Dedifferentiated amniotic fluid mesenchymal stem cell (primary cell): ENCODE measurements around the gene C1QTNF12.

ENCODE experiments used
- DNase-seq: peaks from one replicate; pipeline ENCODE4 v3.0.0-alpha.2; 2016; ENCODE audit errors: extremely low spot score

Gene C1QTNF12

GRCh38 chr1:1240822-1241587, 5.5 kb downstream of the C1QTNF12 start:
- no peak for DNase-seq

GRCh38 chr1:1240348-1240732, 6.2 kb downstream of the C1QTNF12 start:
- no peak for DNase-seq

DNA sequence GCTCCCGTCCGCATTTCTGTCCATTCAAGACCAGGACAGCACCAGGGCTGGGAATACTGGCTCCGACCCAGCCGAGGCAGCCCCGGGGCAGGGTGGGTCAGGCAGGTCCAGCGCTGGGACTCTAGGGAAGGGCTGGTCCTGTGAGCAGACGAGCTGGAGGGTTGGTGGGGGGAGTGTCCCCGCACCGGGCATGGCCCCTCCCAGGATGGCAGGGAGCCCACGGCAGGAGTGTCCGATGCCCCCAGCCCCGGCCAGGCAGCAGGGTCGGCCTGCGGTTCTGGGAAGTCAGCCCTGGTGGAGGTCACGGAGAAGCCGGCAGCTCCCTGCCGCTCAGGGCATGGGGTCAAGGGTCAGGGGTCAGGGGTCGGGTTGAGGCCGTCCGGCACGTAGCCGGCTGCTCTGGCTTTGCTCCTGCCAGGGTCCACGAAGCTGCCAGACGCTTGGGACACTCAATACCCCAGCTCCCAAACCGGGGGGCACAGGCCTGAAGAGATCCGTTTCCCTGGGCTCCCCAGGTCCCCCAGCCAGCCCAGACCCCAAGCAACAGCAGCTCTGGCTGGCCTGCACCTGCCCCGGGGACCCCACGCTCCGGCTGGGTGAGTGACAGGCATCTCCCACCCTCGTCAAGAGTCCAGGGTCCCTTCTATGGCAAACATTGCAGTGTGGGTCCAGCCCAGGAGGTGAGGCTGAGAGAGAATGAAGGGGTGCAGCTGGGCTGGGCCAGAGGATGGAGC, 6.7 kb downstream of the C1QTNF12 start:
- DNase-seq = no peak

DNA sequence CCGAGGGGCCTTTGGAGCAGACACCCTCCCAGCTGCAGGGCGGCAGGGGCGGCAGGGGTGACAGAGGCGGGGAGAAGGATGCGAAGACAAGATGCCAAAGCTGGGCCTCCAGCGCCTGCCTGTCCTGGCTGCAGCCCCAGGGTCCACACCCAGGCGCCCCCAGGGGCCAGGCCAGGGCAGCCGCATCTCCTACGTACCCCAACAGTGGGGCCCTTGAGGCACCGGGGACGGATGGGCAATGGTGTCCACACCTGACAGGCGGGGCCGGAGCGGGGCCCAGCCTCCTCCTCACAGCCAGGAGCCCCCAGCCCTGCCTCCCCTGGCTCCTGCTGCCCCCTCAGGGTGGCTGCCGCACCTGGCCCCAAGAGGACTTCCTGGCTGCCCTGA, 7.3 kb downstream of the C1QTNF12 start:
- DNase-seq = no peak

DNA sequence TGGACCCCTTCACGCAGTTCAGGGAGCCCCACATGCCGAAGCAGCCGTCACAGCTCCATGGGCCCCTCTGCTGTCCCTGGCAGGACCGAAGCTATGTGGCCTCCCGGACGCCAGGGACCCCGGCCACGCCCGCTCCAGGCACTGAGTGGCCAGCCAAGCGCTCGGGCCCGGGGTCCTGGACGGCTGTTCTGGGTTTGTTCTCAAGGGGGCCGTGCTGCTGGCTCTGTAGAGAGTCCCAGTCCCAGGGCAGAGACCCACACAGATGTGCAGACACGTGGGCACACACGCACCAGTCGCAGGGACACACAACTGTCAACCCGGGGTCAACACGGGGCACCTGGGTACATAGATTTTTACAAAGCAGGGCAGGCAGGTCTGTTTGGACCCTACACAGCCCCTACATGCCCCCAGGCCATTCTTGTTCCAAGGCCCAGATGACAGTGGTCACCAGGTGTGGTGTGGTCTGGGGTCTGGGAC, 7.8 kb downstream of the C1QTNF12 start:
- DNase-seq = no peak

GRCh38 chr1:1237874-1238701, 8.4 kb downstream of the C1QTNF12 start:
- no peak for DNase-seq

DNA sequence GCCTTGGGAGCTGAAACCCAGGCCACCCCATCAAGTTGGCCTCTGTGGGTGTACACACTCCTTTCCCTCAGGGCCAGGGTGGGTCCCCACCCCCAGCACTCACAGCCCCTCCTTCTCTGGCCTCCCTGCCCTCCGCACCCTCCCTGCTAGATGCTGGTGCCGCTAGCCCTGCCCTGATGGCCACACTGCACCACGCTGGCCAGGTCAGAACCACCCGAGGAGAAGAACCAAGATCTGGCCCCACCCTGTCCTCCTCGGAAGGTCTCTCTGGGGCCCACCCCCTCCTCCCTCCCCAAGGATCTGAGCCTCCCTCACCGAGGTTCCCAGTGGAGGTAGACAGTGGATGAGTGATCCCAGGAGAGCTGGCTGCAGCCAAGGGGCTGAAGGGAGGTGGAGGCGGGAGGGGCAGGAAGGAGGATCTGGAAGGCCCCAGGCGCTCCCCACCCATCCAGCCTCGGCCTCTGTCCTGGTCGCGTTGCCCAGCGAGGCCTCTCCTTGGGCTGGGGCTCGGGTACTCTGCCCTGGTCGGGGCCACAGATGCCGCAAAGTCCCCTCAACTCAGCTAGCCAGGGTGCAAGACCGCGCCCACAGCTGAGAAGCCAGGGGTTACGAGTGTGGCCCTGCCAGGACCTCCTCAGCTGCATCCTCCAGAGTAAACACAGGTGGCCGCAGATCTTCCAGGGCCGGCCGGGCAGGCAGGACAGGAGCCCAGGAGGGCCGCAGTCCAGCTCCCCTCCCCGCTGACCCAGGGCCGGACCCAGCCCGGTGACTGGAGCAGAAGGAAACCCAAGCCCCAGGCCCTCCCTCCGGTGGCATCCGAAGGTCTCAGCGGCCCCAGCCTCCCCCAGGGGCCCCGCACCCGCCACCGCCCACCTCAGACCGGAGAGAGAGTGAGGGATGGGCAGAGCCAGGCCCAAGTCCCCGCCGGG, 9.3 kb downstream of the C1QTNF12 start:
- DNase-seq = no peak

DNA sequence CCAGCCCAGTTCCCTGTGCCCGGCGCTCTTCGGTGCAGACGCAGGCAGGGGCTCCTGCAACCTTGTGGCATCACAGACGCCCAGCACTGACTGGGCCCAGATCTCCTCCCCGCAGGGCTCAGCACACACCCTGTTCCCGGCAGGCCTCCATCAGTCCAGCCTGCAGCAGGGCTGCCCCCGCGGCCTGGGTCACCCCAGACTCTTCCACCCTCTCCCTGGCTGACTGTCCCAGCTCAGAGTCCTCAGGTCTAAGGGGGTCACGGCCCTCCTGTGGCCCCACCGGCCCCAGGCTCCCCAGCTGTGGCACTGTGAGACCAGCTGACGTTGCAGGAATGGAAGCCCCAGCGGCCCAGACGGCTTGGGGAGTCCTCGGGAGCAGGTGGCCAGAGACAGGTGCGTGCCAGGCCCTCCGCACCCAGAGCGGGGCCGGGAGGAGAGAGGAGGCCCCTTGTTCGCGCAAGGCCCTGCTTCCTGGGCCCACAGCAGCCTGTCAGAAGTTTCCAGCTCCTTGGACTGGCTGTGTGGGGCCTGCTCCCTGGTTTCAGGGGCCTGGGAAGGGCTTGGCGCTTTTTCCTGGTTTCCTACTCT, 10.3 kb downstream of the C1QTNF12 start:
- DNase-seq = no peak

DNA sequence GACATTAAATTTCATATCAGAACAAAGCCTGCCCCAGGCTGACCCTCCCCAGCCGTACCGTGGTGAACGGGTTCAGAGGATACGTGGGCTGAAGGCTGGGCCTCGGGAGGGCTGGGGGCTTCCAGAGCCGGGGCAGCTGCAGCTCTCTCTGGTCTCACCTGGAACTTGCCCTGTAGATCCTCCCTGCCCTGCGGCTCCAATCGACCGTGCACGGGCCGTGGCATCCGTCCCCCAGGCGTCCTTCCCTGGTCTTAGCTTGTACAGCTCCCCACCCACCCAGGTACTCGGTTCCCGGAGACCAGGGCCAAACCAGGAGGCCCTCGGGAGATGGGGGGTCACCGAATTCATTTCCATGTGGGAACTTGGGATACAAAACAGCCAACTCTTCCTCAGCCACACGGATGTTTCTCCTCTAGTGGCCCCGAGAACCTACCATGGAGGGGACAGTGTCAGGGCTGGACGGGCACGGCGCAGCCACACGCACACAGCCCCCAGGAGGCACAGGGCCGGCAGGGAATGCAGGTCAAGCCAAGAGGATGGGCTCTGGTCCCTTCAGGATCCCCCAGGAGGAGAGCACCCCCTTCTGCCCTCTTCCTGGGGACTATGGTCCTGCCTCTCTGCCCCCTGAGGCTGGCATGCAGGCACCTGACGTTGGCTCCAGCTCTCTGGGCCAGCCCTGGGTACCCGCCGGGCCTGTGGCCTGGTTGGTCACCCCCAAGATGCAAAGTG, 11.3 kb downstream of the C1QTNF12 start:
- DNase-seq = no peak

- no peak for DNase-seq
These were observed 12.2 kb downstream of the C1QTNF12 start for GRCh38 chr1:1234180-1234808.

GRCh38 chr1:1233567-1233892, 13.0 kb downstream of the C1QTNF12 start:
- DNase-seq = no peak

GRCh38 chr1:1232796-1233566, 13.5 kb downstream of the C1QTNF12 start:
- DNase-seq = no peak

DNA sequence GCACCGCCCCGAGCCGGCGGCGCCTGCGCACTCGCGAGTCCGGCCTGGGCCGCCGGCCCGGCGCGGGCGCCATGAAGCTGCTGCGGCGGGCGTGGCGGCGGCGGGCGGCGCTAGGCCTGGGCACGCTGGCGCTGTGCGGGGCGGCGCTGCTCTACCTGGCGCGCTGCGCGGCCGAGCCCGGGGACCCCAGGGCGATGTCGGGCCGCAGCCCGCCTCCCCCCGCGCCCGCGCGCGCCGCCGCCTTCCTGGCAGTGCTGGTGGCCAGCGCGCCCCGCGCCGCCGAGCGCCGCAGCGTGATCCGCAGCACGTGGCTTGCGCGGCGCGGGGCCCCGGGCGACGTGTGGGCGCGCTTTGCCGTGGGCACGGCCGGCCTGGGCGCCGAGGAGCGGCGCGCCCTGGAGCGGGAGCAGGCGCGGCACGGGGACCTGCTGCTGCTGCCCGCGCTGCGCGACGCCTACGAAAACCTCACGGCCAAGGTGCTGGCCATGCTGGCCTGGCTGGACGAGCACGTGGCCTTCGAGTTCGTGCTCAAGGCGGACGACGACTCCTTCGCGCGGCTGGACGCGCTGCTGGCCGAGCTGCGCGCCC, 14.2 kb downstream of the C1QTNF12 start, which contains the start of gene B3GALT6:
Gene B3GALT6, plus strand, starts transcription at position 30 of the 588 bp plus-strand sequence. Its CDS starts 42 bp downstream, at position 72.
- no peak for DNase-seq

DNA sequence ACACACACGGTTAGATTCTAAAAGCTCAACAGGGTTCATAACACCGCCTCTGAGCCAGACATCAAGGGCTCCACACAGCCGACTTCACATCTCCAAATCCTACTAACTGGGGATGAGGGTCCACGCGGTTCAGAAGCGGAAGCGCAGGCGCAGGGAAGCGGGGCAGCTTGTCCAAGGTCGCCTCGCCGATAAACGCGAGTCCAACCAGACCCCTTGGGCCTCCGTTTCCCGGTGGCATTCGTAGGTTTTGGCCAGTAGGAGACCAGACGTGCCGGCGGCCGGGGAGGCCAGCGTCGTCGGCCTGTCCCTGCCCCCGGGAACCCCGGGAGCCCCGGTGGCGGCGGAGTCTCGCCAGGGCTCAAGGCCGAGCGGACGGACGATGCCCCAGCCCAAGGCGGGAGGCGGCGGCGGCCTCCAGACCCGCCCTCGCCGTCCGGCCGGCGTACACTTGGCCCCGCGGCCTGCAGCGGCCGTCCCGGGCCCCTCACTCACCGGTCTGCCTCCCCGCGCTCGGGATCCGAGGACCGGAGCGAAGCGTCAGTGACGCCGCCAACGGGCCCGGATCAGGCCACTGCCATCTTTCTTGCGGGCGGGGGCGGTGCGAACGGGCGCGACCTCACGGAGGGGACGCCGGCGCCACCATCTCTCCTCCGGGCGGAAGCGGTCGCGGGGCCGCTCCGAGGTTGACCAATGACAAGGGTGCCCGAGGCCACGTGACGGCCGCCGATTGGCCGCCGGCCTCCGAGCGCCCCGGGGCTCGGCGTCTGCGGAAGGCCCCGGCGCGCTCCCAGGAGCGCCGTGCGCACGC, 14.9 kb downstream of the C1QTNF12 start, which contains the start of gene SDF4:
Gene SDF4, minus strand, starts transcription at position 602 of the 808 bp plus-strand sequence. CDS start 3,229 bp downstream, outside the sequence.
- DNase-seq = peak; percentile 90

DNA sequence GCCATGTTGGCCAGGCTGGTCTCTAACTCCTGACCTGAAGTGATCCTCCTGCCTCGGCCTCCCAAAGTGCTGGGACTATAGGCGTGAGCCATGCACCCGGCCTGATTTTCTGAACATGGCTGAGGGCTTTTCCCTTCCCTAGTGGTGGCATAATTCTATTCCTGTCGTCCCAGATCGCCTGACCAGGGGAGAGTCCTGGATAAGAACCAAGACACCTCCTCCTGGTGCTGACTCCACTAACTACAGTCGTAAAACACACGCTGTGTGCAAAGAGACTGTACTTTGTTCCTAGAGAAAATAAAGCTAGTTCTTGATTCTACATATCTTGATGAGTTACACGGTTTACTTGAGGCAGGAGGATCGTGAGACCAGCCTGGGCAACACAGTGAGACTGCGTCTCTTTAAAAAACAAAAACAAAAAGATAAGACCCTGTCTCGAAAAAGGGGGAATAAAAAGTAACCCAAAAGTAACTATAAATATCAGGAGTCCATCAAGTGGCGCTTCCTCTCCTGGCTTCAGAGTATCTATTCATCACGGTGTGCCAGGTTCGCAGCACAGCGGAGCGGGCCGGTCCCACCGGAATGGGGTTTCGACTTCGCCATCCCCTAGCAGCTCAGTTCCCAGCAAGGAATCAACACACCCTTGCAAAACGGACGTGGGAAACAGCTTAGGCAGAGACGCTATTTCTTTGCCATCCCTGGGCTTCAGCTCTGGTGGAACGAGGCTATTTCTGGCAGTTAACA, 15.7 kb downstream of the C1QTNF12 start:
- peak; percentile 23 for DNase-seq

DNA sequence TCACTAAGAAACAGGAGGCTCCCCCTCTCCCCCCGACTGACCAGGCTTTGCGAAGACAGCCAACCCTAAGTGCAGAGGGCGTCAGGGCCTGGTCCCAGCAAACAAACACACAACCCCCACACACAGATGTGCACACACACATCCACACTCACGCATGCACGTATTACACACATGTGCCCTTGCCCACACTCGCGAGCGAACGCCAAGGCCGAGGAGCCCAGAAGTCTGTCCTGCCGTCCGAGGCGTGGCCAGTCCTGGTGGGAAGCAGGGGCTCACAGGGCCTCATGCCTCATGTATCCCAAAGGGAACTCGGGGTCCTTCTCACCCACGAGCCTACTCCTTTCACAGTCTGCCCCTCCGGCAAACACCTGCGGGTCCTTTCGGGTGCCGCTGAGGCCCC, 16.8 kb downstream of the C1QTNF12 start:
- DNase-seq = no peak
